Measurements from ENCODE around the gene DMRTB1. TPM values are rescaled to one million over a fixed set of nuclear protein-coding genes. Genes with fewer than 3 reads are reported as not detected.

The DMRTB1 gene
- total RNA-seq = not detected in 2 replicates

DNA sequence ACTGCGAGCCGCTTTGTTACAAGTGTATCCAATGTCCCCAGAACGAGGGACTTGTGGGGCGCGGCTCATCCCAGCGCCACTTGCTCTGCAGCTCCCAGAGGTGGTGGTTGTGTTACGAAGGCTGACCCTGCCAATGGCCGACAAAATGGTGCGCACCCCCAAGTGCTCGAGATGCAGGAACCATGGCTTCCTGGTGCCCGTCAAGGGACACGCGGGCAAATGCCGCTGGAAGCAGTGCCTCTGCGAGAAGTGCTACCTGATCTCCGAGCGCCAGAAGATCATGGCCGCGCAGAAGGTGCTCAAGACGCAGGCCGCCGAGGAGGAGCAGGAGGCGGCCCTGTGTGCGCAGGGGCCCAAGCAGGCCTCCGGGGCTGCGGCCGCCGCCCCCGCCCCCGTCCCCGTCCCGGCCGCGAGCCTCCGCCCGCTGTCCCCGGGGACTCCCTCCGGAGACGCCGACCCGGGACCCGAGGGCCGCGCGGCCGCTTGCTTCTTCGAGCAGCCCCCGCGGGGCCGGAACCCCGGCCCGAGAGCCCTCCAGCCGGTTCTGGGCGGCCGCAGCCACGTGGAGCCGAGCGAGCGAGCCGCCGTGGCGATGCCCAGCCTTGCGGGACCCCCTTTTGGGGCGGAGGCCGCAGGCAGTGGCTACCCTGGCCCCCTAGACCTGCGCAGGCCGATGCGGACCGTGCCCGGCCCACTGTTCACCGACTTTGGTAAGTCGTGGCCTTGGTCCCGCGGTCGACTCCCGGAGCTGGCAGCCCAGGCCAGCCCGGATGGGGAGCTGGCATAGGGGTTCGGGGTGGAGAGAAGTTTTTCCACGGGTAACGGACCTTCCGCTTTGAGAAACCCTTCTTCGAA lies at the start of gene DMRTB1:
TSS of gene DMRTB1 (plus strand) at position 79 of the 855 bp plus-strand sequence. CDS start at position 134, 55 bp downstream.
- H3K36me3 Mint-ChIP-seq (ENCODE audit: low read depth) = no peaks in the 10 kb centered on the region
- no peaks in the 10 kb centered on the region for H3K4me1 Mint-ChIP-seq (ENCODE audit: low read depth)
- DNase-seq (ENCODE audit: low spot score) = no peak
- H3K4me3 Mint-ChIP-seq (ENCODE audit: low read depth) = no peak within 1 kb of the TSS
- no peaks in the 10 kb centered on the region for H3K9me3 Mint-ChIP-seq
- peaks cover 6% of the 10 kb centered on the region for H3K27me3 Mint-ChIP-seq (ENCODE audit: low read depth)
- H3K27ac Mint-ChIP-seq = no peak within 1 kb of the TSS
- intact Hi-C loops (cut with micrococcal nuclease) = no loop called here

DNA sequence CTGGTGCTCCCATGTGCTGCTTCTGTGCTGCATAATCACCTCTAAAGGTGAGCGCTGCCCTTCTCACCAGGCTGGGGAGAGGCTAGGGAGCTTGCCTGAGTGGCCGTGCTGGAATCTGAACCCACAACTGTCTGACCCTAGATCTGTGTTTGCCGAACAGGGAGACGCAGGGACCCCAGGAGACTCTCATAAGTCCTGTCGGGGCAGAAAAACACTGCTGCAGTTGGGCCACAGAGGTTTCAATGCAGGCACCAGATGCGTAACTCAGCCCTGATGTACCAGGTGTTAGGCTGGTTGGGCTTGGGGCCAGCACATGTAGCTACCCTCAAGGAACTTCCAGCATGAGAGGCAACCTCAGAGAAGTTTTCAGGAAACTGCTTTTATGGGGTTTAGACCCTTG lies 49.5 kb upstream of the DMRTB1 start:
- no peak overlapping the region for H3K27ac Mint-ChIP-seq
- H3K9me3 Mint-ChIP-seq = no peaks in the 10 kb centered on the region
- intact Hi-C loops (cut with micrococcal nuclease) = no loop called here

DNA sequence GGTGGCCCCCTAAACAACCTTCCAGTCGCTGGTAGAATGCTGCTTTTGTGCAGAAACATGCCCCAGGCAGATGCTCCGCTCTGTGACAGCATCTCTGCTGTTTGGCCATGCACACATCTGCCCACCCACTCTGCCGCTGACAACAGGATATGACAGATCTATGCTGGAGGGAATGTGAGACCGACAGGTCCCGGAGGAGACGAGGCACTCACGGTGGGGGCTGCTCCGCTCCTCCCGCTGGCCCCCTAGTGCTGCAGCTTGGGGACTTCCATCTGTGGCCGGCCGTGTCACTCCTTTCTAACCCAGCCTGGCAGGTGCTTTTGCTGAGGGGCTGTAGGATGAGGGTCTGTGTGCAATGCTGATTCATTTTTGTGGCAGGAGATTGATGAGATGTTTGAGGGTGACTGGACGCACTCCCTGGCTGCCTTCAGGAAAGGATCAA lies 49.1 kb upstream of the DMRTB1 start:
- no peak for DNase-seq (ENCODE audit: low spot score)
- no peaks in the 10 kb centered on the region for H3K9me3 Mint-ChIP-seq
- peak overlapping the region; percentile 71 for H3K27ac Mint-ChIP-seq
- H3K27me3 Mint-ChIP-seq (ENCODE audit: low read depth) = no peaks in the 10 kb centered on the region
- peaks cover 53% of the 10 kb centered on the region for H3K4me1 Mint-ChIP-seq (ENCODE audit: low read depth)
- no peaks in the 10 kb centered on the region for H3K36me3 Mint-ChIP-seq (ENCODE audit: low read depth)
- intact Hi-C loops (cut with micrococcal nuclease) = no loop called here
- H3K4me3 Mint-ChIP-seq (ENCODE audit: low read depth) = no peak overlapping the region

More for the DNA sequence above, 49.5 kb upstream of the DMRTB1 start:
- no peak overlapping the region for H3K4me3 Mint-ChIP-seq (ENCODE audit: low read depth)
- H3K27me3 Mint-ChIP-seq (ENCODE audit: low read depth) = no peaks in the 10 kb centered on the region
- H3K36me3 Mint-ChIP-seq (ENCODE audit: low read depth) = no peaks in the 10 kb centered on the region
- DNase-seq (ENCODE audit: low spot score) = no peak
- peaks cover 51% of the 10 kb centered on the region for H3K4me1 Mint-ChIP-seq (ENCODE audit: low read depth)

DNA sequence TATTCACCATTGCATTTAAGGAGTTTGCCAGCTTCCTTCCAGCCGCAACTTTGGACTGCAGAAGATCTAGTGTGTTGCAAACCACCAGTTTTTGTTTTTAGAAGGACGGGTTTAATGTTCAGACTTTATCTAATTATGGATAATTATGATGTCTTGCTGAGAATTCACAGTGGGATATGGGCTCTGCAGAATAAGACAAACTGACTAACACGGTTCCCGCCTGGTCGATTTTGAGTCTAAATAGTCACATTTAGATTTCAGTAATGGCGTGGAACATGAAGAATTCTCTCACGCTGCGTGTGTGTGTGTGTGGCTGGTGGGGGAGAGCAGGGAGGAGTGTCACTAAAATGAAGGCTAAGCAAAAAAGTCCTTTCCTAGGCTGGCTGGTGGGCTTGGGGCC lies 48.5 kb upstream of the DMRTB1 start:
- Mint-ChIP-seq H3K9me3 (no peaks in the 10 kb centered on the region), H3K27me3 (ENCODE audit: low read depth) (no peaks in the 10 kb centered on the region), H3K4me1 (ENCODE audit: low read depth) (peaks cover 56% of the 10 kb centered on the region), H3K36me3 (ENCODE audit: low read depth) (no peaks in the 10 kb centered on the region), H3K27ac (peak overlapping the region; percentile 50), H3K4me3 (ENCODE audit: low read depth) (no peak overlapping the region)
- no peak for DNase-seq (ENCODE audit: low spot score)
- intact Hi-C loops (cut with micrococcal nuclease) = no loop called here

DNA sequence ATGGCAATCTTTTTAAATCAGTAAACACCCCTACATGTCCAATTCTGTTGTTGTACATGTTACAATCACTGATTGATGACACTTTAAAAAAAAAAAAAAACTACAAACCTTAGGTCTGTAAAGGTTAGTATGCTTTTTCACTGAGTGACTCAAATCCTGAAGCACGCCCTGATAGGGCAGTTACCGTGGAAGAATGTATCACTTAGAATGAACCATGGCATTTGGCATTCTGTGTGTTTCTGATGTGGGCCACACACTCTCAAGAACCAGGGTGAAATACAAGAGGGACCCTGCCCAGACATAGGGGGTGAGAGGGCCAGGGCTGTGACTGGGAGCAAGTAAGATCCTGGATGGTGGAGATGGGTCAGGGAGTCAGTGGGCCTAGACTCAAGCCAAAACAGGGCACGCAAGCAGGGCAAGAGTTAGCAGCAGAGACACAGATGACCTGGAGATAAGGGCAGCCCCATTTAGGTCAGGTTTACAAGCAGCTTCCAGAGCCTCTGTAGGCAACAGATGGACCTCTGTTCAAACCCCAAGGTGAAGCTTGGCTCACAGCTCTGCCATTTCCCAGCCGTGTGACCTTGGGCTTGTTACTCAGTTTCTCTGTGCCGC lies 47.6 kb upstream of the DMRTB1 start:
- intact Hi-C loops (cut with micrococcal nuclease) = no loop called here
- Mint-ChIP-seq H3K4me3 (ENCODE audit: low read depth) (peak overlapping the region; percentile 20), H3K36me3 (ENCODE audit: low read depth) (no peaks in the 10 kb centered on the region), H3K27ac (peak overlapping the region; percentile 96), H3K4me1 (ENCODE audit: low read depth) (peaks cover 63% of the 10 kb centered on the region), H3K9me3 (no peaks in the 10 kb centered on the region), H3K27me3 (ENCODE audit: low read depth) (no peaks in the 10 kb centered on the region)
- DNase-seq (ENCODE audit: low spot score) = no peak

DNA sequence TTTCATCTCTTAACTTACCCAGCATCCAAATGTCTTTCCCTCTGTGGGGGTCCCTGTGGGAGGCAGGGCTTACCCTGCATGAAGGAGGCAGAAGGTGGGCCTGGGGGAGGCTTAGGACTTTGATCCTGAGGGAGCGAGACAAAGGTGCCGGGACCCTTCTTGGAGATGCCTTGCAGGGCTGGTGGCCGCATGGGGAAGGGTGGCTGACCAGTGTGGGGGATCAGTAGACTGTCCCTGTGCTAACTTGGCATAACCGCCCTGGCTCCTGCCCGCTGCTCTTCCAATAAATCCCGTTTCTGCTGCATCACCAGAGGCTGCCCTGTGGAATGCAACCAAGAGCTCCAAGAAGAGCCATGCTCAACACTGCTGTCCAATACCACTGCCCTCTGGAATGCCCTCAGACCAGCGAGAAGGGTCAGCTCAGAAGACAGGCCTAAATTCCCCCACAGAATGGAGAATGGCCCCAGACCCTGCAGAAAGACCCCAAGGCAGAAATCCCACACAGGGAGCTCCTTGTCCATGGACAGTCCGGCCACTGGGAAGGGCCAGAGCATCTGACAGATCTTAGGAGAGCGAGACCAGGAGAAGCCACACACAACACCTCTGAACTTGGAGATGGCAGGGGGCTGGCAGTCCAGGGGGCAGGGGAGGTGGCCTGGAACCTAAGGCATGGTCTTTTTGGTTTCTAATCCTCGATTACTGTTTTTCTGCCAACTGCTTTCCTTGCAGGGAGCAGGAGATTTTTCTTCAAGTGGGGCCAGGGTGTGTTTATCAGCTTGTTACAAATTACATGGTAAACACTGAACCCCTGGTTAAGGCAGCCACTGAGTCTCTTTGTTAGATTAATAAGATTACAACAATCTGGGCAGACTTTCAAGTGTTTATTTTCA lies 46.7 kb upstream of the DMRTB1 start:
- Mint-ChIP-seq H3K4me1 (ENCODE audit: low read depth) (peaks cover 72% of the 10 kb centered on the region), H3K36me3 (ENCODE audit: low read depth) (no peaks in the 10 kb centered on the region), H3K4me3 (ENCODE audit: low read depth) (peak overlapping the region; percentile 64), H3K27me3 (ENCODE audit: low read depth) (no peaks in the 10 kb centered on the region), H3K27ac (peak overlapping the region; percentile 96), H3K9me3 (no peaks in the 10 kb centered on the region)
- intact Hi-C loops (cut with micrococcal nuclease) = loop anchor here (1.0 kb wide), 1 partner anchor 86 kb away; no protein-coding TSS in a partner anchor
- DNase-seq (ENCODE audit: low spot score) = no peak

DNA sequence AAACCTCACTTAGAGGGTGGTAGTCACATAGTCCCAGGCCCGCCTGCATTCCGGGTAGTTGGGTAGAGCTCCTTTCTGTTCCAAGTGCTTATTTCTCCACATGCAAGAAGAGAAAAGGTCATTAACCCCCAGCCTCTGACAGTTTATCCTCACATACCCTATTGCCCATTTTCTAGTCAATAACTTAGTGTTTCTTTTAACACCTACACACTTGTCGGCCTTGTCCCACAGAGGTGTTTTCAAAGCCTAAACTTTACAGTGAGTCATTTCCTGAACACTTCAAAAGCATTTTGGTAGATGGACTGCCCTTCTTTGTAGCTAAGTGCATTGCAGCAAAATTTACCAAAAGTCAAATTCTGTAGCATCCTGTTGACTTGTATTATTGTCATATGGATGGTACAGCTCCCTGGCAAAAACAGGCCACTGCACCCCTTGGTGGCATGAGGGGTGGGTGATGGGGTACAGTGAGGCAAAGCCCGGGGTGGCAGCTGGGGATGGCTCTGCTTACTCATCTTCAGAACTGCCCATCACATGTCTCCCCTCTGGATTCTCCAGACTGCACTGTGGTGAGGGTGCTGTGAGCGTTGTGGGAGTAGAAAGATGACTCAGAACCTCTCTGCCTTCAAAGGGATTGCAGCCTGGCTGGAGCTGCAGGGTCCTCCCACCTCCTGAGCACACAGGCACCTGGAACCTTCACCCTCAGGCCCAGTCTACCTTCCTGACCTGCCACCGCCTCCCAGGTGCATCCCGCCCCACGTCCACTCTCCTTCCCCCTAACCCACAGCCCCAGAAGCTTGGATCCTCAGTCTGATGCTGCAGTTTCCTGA lies 45.8 kb upstream of the DMRTB1 start:
- Mint-ChIP-seq H3K36me3 (ENCODE audit: low read depth) (no peaks in the 10 kb centered on the region), H3K4me1 (ENCODE audit: low read depth) (peaks cover 75% of the 10 kb centered on the region), H3K27ac (peak overlapping the region; percentile 96), H3K4me3 (ENCODE audit: low read depth) (peak overlapping the region; percentile 64), H3K9me3 (no peaks in the 10 kb centered on the region), H3K27me3 (ENCODE audit: low read depth) (no peaks in the 10 kb centered on the region)
- DNase-seq (ENCODE audit: low spot score) = peak; percentile 69
- intact Hi-C loops (cut with micrococcal nuclease) = loop anchor here (1.0 kb wide), 1 partner anchor 87 kb away; no protein-coding TSS in a partner anchor

DNA sequence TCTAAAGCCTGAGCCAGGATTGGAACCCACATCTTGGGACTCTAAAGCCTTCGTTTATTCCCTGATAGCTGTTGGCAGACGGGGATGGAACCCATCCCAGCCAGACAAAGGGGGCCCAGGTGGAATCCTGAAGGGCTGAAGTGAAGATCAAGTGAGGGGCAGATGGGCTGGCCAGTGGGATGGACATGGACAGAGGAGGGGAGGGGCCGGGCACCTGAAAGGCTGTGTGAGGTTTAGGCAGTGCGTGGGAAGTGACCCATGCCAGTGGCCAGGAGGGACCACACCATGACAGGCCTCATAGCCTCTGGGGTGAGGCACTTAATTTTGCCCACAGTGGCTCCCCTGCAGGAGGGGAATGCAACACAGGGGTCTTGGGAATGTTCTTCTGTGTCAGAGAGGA lies 44.6 kb upstream of the DMRTB1 start:
- Mint-ChIP-seq H3K9me3 (no peaks in the 10 kb centered on the region), H3K4me1 (ENCODE audit: low read depth) (peaks cover 75% of the 10 kb centered on the region), H3K4me3 (ENCODE audit: low read depth) (no peak overlapping the region), H3K27me3 (ENCODE audit: low read depth) (no peaks in the 10 kb centered on the region), H3K27ac (peak overlapping the region; percentile 96), H3K36me3 (ENCODE audit: low read depth) (no peaks in the 10 kb centered on the region)
- no peak for DNase-seq (ENCODE audit: low spot score)
- intact Hi-C loops (cut with micrococcal nuclease) = no loop called here

DNA sequence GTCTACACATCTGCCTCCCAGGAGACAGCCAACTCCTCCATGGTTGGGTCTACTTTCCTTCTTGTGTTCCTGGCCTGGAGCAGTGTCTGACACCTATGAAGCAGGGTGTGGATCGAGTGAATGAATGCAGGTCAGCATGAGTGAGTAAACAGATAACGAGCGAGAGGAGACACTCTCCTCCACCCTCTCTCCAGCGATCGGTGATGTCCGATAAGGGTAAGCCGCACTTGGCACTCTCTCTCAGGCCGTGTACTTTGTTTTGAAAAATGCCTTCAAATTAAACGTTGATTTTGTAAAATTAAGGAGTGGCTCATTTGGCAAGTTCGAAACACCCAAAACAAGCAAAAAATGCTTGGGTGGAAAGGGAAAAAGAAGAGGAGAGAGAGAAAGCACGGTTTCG lies 43.8 kb upstream of the DMRTB1 start:
- Mint-ChIP-seq H3K9me3 (peaks cover 1% of the 10 kb centered on the region), H3K4me3 (ENCODE audit: low read depth) (no peak overlapping the region), H3K36me3 (ENCODE audit: low read depth) (no peaks in the 10 kb centered on the region), H3K27ac (no peak overlapping the region), H3K27me3 (ENCODE audit: low read depth) (no peaks in the 10 kb centered on the region), H3K4me1 (ENCODE audit: low read depth) (peaks cover 72% of the 10 kb centered on the region)
- no peak for DNase-seq (ENCODE audit: low spot score)
- intact Hi-C loops (cut with micrococcal nuclease) = no loop called here

DNA sequence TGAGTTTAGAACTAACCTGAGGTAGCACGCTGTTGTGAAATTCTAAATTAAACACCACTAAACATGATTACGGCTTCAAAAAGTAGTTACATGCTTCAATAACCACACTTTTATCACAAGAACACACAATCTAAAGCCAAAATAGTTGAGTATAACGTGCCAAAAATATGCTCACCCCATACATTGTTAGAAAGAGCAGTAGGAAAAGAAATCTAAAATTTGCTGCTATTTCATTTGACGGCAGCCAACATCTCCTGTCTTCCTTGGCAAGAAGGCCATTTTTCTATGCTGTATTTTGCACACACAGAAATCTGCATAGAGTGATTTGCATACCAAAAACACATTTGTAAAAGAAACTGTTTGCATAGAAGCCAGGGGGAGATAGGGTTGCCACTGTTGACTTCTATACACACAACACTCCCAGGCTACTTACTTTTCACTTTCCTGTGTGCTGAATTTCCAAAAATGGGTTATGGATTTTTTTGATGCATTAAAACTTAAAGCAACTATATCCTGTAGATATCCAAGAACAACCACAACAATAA lies 42.9 kb upstream of the DMRTB1 start:
- peaks cover 64% of the 10 kb centered on the region for H3K4me1 Mint-ChIP-seq (ENCODE audit: low read depth)
- H3K4me3 Mint-ChIP-seq (ENCODE audit: low read depth) = no peak overlapping the region
- H3K27ac Mint-ChIP-seq = no peak overlapping the region
- peaks cover 2% of the 10 kb centered on the region for H3K36me3 Mint-ChIP-seq (ENCODE audit: low read depth)
- H3K27me3 Mint-ChIP-seq (ENCODE audit: low read depth) = peaks cover 2% of the 10 kb centered on the region
- H3K9me3 Mint-ChIP-seq = peaks cover 10% of the 10 kb centered on the region
- no peak for DNase-seq (ENCODE audit: low spot score)
- intact Hi-C loops (cut with micrococcal nuclease) = no loop called here

DNA sequence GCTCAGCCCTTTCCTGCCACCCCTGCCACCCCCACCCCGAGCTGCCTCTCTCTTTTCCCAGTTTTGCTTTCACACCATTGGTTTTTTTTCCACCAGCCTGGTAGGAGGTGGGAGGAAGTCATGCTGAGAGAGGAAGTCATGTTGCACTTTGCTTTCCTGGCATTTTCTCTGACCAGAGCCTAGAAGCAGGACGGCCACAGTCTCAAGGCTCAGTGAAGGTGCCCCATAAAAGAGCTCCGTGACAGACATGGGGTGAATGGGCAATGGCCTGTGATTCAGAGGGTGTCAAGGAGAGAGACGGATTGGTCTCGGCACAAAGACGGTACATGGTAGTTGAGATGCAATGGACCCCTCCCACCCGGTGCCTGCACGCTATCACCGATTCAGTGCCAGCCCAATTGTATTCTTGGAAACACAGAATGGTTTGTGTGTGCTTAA lies 42.1 kb upstream of the DMRTB1 start:
- peak overlapping the region; percentile 65 for H3K27ac Mint-ChIP-seq
- peaks cover 56% of the 10 kb centered on the region for H3K4me1 Mint-ChIP-seq (ENCODE audit: low read depth)

More for the DNA sequence above, 42.1 kb upstream of the DMRTB1 start:
- DNase-seq (ENCODE audit: low spot score) = no peak
- H3K36me3 Mint-ChIP-seq (ENCODE audit: low read depth) = peaks cover 4% of the 10 kb centered on the region
- H3K27me3 Mint-ChIP-seq (ENCODE audit: low read depth) = peaks cover 5% of the 10 kb centered on the region
- intact Hi-C loops (cut with micrococcal nuclease) = no loop called here
- peak overlapping the region; percentile 22 for H3K4me3 Mint-ChIP-seq (ENCODE audit: low read depth)
- H3K9me3 Mint-ChIP-seq = peaks cover 15% of the 10 kb centered on the region

Data from activated T-helper 2 cell treated with anti-CD3 and anti-CD28 coated beads, Interferon-gamma antibody, Interleukin-2, Interleukin-4, amounts not matched to agents 10 μg/mL and 5 μg/mL and 100 μg/mL, durations not matched to agents 14 hours and 24 hours and 36 hours (primary cell).